Activated CD8-positive, alpha-beta memory T cell treated with anti-CD3 and anti-CD28 coated beads for 24 hours (primary cell): ENCODE results near the gene GSPT1.

Experiments
- DNase-seq: peaks from one replicate; pipeline ENCODE4 v3.0.0-alpha.2; 2020

The GSPT1 gene

DNA sequence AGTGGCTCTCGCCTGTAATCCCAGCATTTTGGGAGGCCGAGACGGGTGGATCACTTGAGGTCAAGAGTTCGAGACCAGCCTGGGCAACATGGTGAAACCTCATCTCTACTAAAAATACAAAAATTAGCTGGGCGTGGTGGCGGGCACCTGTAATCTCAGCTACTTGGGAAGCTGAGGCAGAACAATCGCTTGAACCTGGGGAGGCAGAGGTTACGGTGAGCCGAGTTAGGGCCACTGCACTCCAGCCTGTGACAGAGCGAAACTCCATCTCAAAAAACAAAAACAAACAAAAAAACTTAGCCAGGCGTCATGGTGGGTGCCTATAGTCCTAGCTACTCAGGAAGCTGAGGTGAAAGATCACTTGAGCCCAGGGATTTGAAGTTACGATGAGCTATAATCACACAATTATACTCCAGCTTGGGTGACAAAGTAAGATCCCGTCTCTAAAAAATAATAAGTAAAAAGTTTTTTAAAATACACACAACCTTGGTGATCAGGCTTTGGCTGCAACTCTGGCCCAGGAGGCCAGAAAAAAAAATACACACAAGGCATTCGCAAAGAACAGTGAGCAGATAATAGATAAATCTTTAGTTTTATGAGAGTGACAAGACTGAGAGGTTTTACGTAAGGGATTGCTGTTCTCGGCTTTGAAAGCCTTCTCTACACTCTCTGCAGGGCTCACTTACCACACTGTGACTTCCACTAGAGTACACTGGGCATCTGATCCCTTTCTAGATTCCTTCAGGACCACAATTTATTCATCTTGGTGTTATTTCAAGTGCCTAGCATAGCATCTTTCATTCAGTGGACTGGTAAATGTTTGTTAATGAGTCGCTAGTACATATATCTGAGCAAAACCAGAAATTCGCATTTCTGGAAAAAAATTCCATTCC, 5.9 kb downstream of the GSPT1 start:
- DNase-seq = no peak

DNA sequence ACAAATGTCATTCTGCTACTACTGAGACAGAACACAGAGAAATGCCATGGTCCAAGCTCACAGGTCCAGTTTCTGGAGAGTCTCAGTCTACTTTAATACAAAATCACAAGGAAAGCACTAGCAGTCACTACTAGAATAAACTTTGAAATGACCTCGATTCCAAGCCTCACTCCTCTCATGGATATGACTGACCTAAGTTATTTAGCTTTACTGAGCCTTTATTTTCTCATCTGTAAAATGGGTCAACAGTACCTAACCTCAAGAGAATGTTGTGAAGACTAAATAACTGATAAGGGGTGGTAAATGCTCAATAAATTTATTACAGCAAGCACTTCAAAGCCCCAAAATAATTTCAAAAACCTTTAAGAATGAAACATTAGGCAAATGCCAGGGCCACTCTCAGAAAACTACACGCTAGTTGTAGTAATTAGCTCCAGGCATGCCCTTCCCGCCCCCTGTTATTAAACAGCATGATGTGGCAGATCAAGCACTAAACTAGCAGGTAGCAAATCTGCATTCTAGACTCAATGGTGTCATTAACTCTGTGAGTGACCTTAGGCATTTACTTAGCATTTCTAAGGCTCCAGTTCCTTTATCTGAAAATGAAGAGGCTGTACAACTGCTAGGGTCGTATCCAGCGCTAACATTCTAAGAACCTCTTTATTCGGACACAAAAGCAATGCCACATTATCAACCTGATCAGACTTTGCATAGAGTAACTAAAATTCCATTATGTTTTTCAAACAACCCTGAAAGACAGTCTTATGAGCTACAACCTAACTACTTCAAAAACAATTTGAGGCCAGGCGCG, 8.4 kb downstream of the GSPT1 start:
- DNase-seq = no peak

DNA sequence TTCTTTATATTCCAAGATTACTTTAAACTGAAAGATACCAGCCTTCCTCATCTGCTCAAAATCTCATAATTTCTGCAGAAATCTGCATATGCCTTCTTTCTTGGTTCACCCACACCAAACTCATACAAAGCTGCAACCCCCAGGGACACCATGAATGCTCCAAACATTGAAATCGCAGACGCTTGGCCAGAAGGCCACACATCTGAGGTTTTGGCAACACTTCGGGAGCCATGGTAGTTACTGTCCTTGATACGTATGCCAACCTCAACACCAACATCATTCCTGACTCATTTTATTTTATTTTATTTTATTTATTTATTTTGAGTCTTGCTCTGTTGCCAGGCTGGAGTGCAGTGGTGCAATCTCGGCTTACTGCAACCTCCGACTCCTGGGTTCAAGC, 11.8 kb downstream of the GSPT1 start:
- no peak for DNase-seq

DNA sequence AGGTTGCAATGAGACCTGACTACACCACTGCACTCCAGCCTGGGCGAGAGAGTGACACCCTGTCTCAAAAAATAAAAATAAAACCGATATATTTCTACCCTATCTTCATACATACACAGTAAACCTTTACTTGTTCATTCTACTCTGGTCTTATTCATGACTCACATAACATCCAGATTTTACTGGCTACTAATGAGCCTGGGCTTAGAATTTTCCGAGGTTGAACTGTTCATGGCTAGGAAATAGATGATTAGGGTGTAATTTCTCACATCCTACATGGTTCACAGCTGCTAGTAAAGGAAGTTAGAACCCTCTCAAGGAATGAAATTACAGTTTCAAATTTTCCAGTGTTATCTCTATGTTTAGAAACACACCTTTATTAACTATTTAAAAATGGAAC, 14.7 kb downstream of the GSPT1 start:
- no peak for DNase-seq

DNA sequence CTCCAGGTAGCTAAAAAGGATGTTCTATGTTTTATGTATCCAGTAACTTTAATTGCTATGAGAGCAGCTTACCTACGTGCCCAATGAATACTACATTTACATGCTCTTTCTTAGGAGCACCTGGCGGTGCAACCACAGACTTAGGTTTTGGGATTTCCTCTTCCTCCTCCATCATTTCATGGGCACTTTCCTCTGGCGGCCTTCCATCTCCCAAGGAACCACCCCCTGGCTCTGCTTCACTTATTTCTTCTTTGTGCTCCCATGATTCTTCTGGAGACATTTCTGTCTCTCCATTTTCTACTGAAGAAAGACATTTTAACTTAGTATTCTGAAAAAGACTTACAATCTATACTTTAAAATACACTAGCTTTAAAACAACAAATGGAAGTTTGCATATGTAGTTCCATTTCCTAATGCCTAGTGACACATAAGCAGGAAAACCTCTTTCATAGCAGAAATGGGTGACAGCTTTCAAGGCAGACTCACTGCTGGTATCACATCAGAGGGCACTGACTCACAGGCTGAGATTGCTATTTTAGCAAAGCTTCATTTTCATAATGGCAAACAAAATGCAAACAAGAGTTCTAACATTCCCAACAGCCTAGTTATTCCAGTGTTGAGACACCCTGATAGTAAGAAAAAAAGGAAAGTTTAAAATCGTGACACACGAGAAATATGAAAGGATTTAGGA, 19.1 kb downstream of the GSPT1 start:
- no peak for DNase-seq

DNA sequence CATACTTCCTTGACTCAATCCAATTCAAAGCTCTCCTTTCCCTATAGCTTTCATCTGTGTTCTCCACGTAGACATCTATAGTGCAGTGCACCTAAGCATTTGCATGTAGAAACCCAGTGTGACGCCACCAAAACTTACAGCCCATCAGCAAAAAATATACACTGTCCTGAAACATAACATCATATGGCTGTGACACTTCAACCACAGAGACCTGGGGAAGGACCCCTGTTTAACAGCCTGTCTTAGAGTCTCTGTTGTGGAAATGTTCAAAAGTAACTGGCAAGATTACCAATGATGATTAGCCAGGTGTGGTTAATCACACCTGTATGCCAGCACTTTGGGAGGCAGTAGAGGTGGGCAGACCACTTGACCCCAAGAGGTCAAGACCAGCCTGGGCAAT, 22.2 kb downstream of the GSPT1 start:
- no peak for DNase-seq

DNA sequence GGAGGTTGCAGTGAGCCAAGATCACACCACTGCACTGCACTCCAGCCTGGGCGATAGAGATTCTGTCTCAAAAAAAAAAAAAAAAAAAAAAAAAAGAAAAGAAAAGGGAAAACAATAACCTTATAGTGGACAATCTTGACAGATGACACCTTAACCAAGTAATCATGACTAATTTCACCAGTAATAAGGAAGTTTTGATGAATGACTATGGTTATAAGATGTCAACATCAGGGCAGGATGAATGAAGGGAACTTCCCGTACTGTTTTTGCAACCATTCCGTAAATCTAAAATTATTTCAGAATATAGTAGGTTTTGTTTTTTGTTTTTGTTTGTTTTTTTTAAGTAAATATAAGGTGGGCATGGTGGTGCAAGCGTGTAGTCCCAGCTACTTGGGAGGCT, 23.0 kb downstream of the GSPT1 start:
- DNase-seq = no peak

GRCh38 chr16:11890231-11890965, 25.4 kb downstream of the GSPT1 start:
- no peak for DNase-seq

DNA sequence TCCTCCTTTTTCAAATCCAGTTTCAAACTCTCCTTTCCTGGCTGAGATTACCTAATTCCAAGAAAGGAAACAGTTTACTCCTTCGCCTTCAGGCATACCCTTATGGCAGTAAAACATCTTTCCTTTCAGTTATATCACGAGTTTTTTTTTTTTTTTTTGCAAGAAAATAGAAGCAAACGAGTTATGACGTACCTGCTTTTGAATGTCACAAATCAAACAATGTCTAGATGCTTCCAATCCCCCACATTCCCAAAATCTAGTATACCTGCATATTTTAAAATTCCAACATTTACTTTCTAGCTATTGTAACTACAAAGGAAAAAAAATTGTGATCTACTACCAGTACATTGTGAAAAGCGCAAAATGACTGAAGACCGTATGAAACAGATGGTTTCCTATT, 28.9 kb downstream of the GSPT1 start:
- no peak for DNase-seq

- no peak for DNase-seq
Measured at GRCh38 chr16:11884035-11884434, 31.7 kb downstream of the GSPT1 start.

GRCh38 chr16:11880007-11880406, 35.7 kb downstream of the GSPT1 start:
- no peak for DNase-seq

DNA sequence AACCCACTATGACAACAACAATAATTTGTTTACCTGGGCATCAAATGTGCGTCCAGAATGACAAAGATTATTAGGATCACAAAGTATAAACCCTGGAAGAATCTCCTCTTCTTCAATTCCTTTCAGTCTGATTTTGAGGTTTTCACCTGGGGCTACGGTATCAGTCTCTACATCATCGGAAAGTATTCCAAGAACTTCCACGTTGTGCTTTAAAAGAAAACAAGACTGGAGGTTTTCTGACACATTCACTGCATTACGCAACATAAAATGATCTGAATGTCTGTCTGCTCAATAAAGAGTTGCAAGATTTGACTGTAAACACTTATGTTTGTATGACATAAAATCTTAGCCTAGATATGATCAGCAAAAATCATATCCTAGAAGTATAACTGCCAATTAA, 38.4 kb downstream of the GSPT1 start:
- no peak for DNase-seq

DNA sequence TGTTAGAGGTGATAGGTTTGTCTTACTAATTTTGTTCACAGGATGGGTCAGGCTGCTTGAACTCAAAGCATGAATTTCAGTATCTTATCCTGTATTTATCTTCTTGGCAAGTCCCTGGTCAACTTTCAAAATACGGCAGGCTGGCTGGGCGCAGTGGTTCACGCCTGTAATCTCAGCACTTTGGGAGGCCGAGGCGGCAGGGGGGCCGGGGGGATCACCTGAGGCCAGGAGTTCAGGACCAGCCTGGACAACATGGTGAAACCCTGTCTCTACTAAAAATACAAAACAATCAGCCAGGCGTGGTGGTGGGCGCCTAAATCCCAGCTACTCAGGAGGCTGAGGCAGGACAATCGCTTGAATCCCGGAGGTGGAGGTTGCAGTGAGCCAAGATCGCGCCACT, 39.5 kb downstream of the GSPT1 start:
- no peak for DNase-seq

GRCh38 chr16:11875721-11876120, 40.0 kb downstream of the GSPT1 start:
- DNase-seq = no peak

DNA sequence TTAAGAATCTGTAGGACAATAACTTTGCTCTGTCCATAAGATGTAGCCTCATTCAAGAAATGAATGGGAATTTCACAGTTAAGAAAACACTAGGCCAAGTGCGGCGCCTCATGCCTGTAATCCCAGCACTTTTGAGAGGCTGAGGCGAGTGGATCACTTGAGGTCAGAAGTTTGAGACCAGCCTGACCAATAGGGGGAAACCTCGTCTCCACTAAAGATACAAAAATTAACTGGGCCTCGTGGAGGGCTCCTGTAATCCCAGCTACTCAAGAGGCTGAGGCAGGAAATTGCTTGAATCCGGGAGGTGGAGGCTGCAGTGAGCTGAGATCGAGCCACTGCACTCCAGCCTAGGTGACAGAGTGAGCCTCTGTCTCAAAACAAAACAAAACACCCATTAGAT, 44.6 kb downstream of the GSPT1 start:
- DNase-seq = no peak

DNA sequence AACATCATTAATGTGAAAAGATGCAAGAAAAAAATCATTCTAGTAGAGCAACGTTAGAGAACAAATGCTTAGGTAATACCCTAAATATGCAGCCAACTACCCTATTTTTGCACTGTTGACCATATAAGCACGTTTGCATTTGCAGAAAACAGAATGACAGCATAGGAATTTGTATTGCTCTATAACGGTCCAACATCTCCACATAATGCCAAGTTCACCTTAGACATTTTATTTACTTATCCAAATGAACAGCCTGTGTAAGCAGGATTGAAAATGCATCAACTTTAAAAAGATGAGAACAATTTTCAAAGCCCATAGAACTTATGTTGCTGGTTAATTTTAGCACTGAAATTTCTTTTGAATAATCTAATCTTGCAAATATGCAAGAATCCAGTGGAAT, 45.4 kb downstream of the GSPT1 start:
- DNase-seq = no peak

DNA sequence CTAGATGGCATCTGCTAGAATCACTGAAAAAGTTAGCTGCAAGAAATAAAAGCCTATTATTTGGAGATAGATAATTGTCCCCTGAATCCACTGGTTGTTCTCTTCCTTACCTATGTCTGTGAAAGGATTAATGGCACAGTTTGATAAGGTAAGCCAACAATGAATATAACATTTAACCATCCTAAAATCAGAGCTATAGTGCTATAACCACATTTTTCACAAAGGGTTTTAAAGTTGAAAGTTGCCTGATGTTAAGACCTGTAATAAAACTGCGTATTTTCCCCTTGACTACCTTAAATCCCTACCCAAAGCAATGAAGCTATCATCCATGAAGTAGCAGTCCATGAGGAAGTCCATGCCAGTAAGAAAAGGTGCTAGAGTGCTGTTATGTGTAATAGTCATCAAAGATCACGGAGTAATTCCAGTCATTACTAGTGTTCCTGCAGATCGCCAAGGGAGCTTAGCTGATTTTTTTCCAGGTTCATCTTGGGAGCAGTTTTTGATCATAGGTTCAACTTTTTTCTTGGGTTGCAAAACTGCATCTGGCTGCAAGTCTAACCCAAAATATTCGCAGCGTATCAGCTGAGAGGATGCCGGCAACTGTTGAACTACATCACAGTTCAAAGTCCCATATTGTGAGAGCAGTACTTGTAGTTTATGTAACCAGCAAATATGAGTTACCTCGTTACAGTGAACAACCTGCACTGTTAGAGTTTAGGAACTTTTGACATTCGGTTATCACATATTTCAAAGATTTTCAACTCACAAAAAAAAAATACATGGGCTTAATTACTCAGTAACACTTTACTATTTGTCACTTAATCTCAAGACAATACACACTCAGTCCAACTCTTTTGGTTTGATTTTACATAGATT, 46.2 kb downstream of the GSPT1 start:
- no peak for DNase-seq

GRCh38 chr16:11868412-11868980, 47.3 kb downstream of the GSPT1 start:
- DNase-seq = no peak

- no peak for DNase-seq
Measured at GRCh38 chr16:11862489-11862888, 53.3 kb downstream of the GSPT1 start.

- no peak for DNase-seq
Measured at GRCh38 chr16:11857161-11857560, 58.6 kb downstream of the GSPT1 start.

DNA sequence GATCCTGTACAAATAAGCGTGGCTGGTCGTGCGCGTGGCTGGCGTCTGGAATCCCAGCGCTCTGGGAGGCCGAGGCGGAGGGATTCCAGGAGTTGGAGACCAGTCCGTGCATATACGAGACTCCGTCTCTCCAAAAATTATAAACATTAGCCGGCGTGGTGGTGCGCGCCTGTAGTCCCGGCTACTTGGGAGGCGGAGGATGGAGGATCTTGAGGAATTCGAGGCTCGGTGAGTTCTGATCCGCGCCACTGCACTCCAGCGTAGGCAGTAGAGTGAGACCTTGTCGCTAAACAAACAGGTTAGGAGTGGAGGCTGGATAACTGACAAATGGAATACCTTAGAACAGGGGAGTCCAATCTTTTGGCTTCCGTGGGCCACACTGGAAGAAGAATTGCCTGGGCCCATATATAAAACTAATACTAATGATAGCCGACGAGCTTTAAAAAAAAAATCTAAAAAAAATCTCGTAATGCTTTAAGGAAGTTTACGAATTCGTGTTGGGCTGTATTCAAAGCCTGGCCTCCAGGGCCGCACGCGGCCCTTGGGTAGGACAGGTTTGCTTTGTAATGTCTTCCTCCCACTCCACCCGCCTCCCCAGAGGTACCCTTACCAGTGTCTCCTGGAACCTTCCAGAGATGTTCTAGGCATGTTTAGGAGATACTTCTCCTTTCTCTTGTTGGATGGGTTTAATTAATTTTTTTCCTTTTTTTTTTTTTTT, 63.5 kb downstream of the GSPT1 start:
- no peak for DNase-seq
